Measurements from ENCODE around the gene MED22.
"Not testable (repeated sequence)": the region's sequence is repeated elsewhere in the genome, so short reads cannot be mapped to it uniquely, and the experiment has no call there.

The MED22 gene

GRCh38 chr9:133322701-133323100 lies 25.2 kb downstream of the MED22 start:
- Histone ChIP-seq H3K27ac (ENCODE audit: low read depth, low read length) (no peak overlapping the region), H3K4me1 (ENCODE audit: control insufficient read depth, insufficient read depth, low read length) (no peaks in the 10 kb centered on the region), H3K9ac (ENCODE audit: low read length) (no peak overlapping the region), H3K36me3 (ENCODE audit: control insufficient read depth, insufficient read depth, low read length) (no peaks in the 10 kb centered on the region), H3K27me3 (ENCODE audit: control insufficient read depth, insufficient read depth, low read length) (no peaks in the 10 kb centered on the region), H3K4me3 (ENCODE audit: low read length) (no peak overlapping the region)

- Histone ChIP-seq H3K4me1 (ENCODE audit: control insufficient read depth, insufficient read depth, low read length) (no peaks in the 10 kb centered on the region), H3K36me3 (ENCODE audit: control insufficient read depth, insufficient read depth, low read length) (no peaks in the 10 kb centered on the region), H3K27ac (ENCODE audit: low read depth, low read length) (no peak overlapping the region), H3K9ac (ENCODE audit: low read length) (no peak overlapping the region), H3K27me3 (ENCODE audit: control insufficient read depth, insufficient read depth, low read length) (no peaks in the 10 kb centered on the region), H3K4me3 (ENCODE audit: low read length) (no peak overlapping the region)
Measured at GRCh38 chr9:133321411-133321935, 26.5 kb downstream of the MED22 start.

- Histone ChIP-seq H3K27me3 (ENCODE audit: control insufficient read depth, insufficient read depth, low read length) (no peaks in the 10 kb centered on the region), H3K4me1 (ENCODE audit: control insufficient read depth, insufficient read depth, low read length) (no peaks in the 10 kb centered on the region), H3K36me3 (ENCODE audit: control insufficient read depth, insufficient read depth, low read length) (no peaks in the 10 kb centered on the region), H3K9ac (ENCODE audit: low read length) (no peak overlapping the region), H3K27ac (ENCODE audit: low read depth, low read length) (no peak overlapping the region), H3K4me3 (ENCODE audit: low read length) (no peak overlapping the region)
Measured at GRCh38 chr9:133320421-133320881, 27.5 kb downstream of the MED22 start.

GRCh38 chr9:133317551-133317950 lies 30.4 kb downstream of the MED22 start:
- H3K27ac ChIP-seq (ENCODE audit: low read depth, low read length); H3K27me3 ChIP-seq (ENCODE audit: control insufficient read depth, insufficient read depth, low read length); H3K4me3 ChIP-seq (ENCODE audit: low read length); H3K4me1 ChIP-seq (ENCODE audit: control insufficient read depth, insufficient read depth, low read length); H3K36me3 ChIP-seq (ENCODE audit: control insufficient read depth, insufficient read depth, low read length); H3K9ac ChIP-seq (ENCODE audit: low read length): not testable (repeated sequence)

- no peaks in the 10 kb centered on the region for H3K36me3 ChIP-seq (ENCODE audit: control insufficient read depth, insufficient read depth, low read length)
- H3K27ac ChIP-seq (ENCODE audit: low read depth, low read length): no peak overlapping the region
- no peaks in the 10 kb centered on the region for H3K27me3 ChIP-seq (ENCODE audit: control insufficient read depth, insufficient read depth, low read length)
- H3K9ac ChIP-seq (ENCODE audit: low read length): no peak overlapping the region
- H3K4me1 ChIP-seq (ENCODE audit: control insufficient read depth, insufficient read depth, low read length): no peaks in the 10 kb centered on the region
- no peak overlapping the region for H3K4me3 ChIP-seq (ENCODE audit: low read length)
Measured at GRCh38 chr9:133315997-133316396, 31.9 kb downstream of the MED22 start.

GRCh38 chr9:133309608-133310007 lies 38.3 kb downstream of the MED22 start:
- Histone ChIP-seq H3K9ac (ENCODE audit: low read length) (no peak overlapping the region), H3K27ac (ENCODE audit: low read depth, low read length) (no peak overlapping the region), H3K4me3 (ENCODE audit: low read length) (no peak overlapping the region), H3K4me1 (ENCODE audit: control insufficient read depth, insufficient read depth, low read length) (no peaks in the 10 kb centered on the region), H3K36me3 (ENCODE audit: control insufficient read depth, insufficient read depth, low read length) (no peaks in the 10 kb centered on the region), H3K27me3 (ENCODE audit: control insufficient read depth, insufficient read depth, low read length) (no peaks in the 10 kb centered on the region)

- no peak overlapping the region for H3K9ac ChIP-seq (ENCODE audit: low read length)
- H3K27me3 ChIP-seq (ENCODE audit: control insufficient read depth, insufficient read depth, low read length): no peaks in the 10 kb centered on the region
- no peak overlapping the region for H3K27ac ChIP-seq (ENCODE audit: low read depth, low read length)
- H3K4me1 ChIP-seq (ENCODE audit: control insufficient read depth, insufficient read depth, low read length): no peaks in the 10 kb centered on the region
- H3K4me3 ChIP-seq (ENCODE audit: low read length): no peak overlapping the region
- H3K36me3 ChIP-seq (ENCODE audit: control insufficient read depth, insufficient read depth, low read length): no peaks in the 10 kb centered on the region
Measured at GRCh38 chr9:133307301-133307700, 40.6 kb downstream of the MED22 start.

GRCh38 chr9:133306242-133307204 lies 41.4 kb downstream of the MED22 start:
- Histone ChIP-seq H3K4me1 (ENCODE audit: control insufficient read depth, insufficient read depth, low read length) (no peaks in the 10 kb centered on the region), H3K36me3 (ENCODE audit: control insufficient read depth, insufficient read depth, low read length) (no peaks in the 10 kb centered on the region), H3K4me3 (ENCODE audit: low read length) (no peak overlapping the region), H3K27ac (ENCODE audit: low read depth, low read length) (no peak overlapping the region), H3K9ac (ENCODE audit: low read length) (no peak overlapping the region), H3K27me3 (ENCODE audit: control insufficient read depth, insufficient read depth, low read length) (no peaks in the 10 kb centered on the region)

- no peaks in the 10 kb centered on the region for H3K27me3 ChIP-seq (ENCODE audit: control insufficient read depth, insufficient read depth, low read length)
Measured at GRCh38 chr9:133305731-133306130, 42.2 kb downstream of the MED22 start.

GRCh38 chr9:133304477-133305377 lies 43.2 kb downstream of the MED22 start:
- H3K36me3 ChIP-seq (ENCODE audit: control insufficient read depth, insufficient read depth, low read length): no peaks in the 10 kb centered on the region
- no peak overlapping the region for H3K4me3 ChIP-seq (ENCODE audit: low read length)
- H3K9ac ChIP-seq (ENCODE audit: low read length): no peak overlapping the region
- H3K27me3 ChIP-seq (ENCODE audit: control insufficient read depth, insufficient read depth, low read length): no peaks in the 10 kb centered on the region
- H3K4me1 ChIP-seq (ENCODE audit: control insufficient read depth, insufficient read depth, low read length): no peaks in the 10 kb centered on the region
- H3K27ac ChIP-seq (ENCODE audit: low read depth, low read length): no peak overlapping the region

More at GRCh38 chr9:133305731-133306130, 42.2 kb downstream of the MED22 start:
- Histone ChIP-seq H3K36me3 (ENCODE audit: control insufficient read depth, insufficient read depth, low read length) (no peaks in the 10 kb centered on the region), H3K4me1 (ENCODE audit: control insufficient read depth, insufficient read depth, low read length) (no peaks in the 10 kb centered on the region), H3K27ac (ENCODE audit: low read depth, low read length) (no peak overlapping the region), H3K4me3 (ENCODE audit: low read length) (no peak overlapping the region), H3K9ac (ENCODE audit: low read length) (no peak overlapping the region)

- no peak overlapping the region for H3K4me3 ChIP-seq (ENCODE audit: low read length)
- H3K27ac ChIP-seq (ENCODE audit: low read depth, low read length): no peak overlapping the region
- H3K36me3 ChIP-seq (ENCODE audit: control insufficient read depth, insufficient read depth, low read length): no peaks in the 10 kb centered on the region
- no peaks in the 10 kb centered on the region for H3K4me1 ChIP-seq (ENCODE audit: control insufficient read depth, insufficient read depth, low read length)
- no peak overlapping the region for H3K9ac ChIP-seq (ENCODE audit: low read length)
- no peaks in the 10 kb centered on the region for H3K27me3 ChIP-seq (ENCODE audit: control insufficient read depth, insufficient read depth, low read length)
Measured at GRCh38 chr9:133304158-133304470, 43.8 kb downstream of the MED22 start.

Measured in rectal smooth muscle tissue (tissue), 1 donor.